GF-D8 (cell line): Measurements from ENCODE around the gene CFAP91.
A peak's percentile ranks its signal among the peaks of the same experiment; 100 is the strongest.

Experiments used
- DNase-seq: peaks from one replicate; lab custom pipeline; 2025; lab: John Stamatoyannopoulos, UW

CFAP91 gene

GRCh38 chr3:119702530-119703527 is at the start of gene CFAP91:
Gene CFAP91 (plus strand): TSS chr3:119703022. CDS start chr3:119703099, 77 bp downstream.
- DNase-seq, result no peak

GRCh38 chr3:119653876-119654275 is 48.9 kb upstream of the CFAP91 start:
- no peak for DNase-seq

- no peak for DNase-seq
These were observed 44.7 kb upstream of the CFAP91 start for GRCh38 chr3:119657887-119658702.

GRCh38 chr3:119658994-119659393 is 43.8 kb upstream of the CFAP91 start:
- DNase-seq, result no peak

GRCh38 chr3:119659606-119660291 is 43.1 kb upstream of the CFAP91 start:
- DNase-seq, result no peak

GRCh38 chr3:119660474-119661440 is 42.1 kb upstream of the CFAP91 start, which contains the start of gene POPDC2:
Gene POPDC2 (minus strand): TSS chr3:119660589. CDS start chr3:119660423, 166 bp downstream.
- DNase-seq, result no peak

- no peak for DNase-seq
These were observed 40.0 kb upstream of the CFAP91 start for GRCh38 chr3:119662604-119663373.

GRCh38 chr3:119663885-119664284 is 38.9 kb upstream of the CFAP91 start:
- DNase-seq, result no peak

GRCh38 chr3:119664370-119664769 is 38.5 kb upstream of the CFAP91 start:
- no peak for DNase-seq

- DNase-seq, result no peak
These were observed 37.9 kb upstream of the CFAP91 start for GRCh38 chr3:119664850-119665379.

GRCh38 chr3:119665954-119666559 is 36.8 kb upstream of the CFAP91 start:
- DNase-seq, result no peak

- no peak for DNase-seq
These were observed 32.8 kb upstream of the CFAP91 start for GRCh38 chr3:119669906-119670570.

- DNase-seq, result no peak
These were observed 30.0 kb upstream of the CFAP91 start for GRCh38 chr3:119672776-119673175.

- no peak for DNase-seq
These were observed 28.9 kb upstream of the CFAP91 start for GRCh38 chr3:119673875-119674274.

GRCh38 chr3:119675188-119675874 is 27.5 kb upstream of the CFAP91 start:
- no peak for DNase-seq

- DNase-seq, result no peak
These were observed 26.8 kb upstream of the CFAP91 start for GRCh38 chr3:119676020-119676419.

- DNase-seq, result peak; percentile 95
These were observed 25.8 kb upstream of the CFAP91 start, which contains the start of gene COX17 for GRCh38 chr3:119676771-119677640. Gene COX17 (minus strand): TSS chr3:119677406. CDS start chr3:119677310, 96 bp downstream.
